HL-60 (cell line): Measurements from ENCODE around the gene CHDH.

Source experiments
- CTCF ChIP-seq: IDR thresholded peaks from one replicate; pipeline ENCODE4 v1.5.1; 2011; ENCODE audit warnings: low read length, control low read depth, inconsistent platforms; ENCODE audit not compliant: insufficient read depth
- GABPA ChIP-seq: IDR thresholded peaks from 2 replicates; pipeline ENCODE4 v1.6.1; 2012; ENCODE audit warnings: low read depth
- POLR2AphosphoS5 ChIP-seq: IDR thresholded peaks from 2 replicates; pipeline ENCODE4 v1.6.1; 2012; ENCODE audit warnings: low read depth
- REST ChIP-seq: IDR thresholded peaks from 2 replicates; pipeline ENCODE4 v1.6.1; 2012; ENCODE audit warnings: low read depth; ENCODE audit not compliant: insufficient replicate concordance

GRCh38 chr3:53813876-53814275 lies 32.3 kb downstream of the CHDH start:
- TF ChIP-seq CTCF (no peak), REST (no peak), GABPA (no peak), POLR2AphosphoS5 (no peak)
